Measurements from ENCODE around the gene LYSMD1. TPM values are rescaled to one million over a fixed set of nuclear protein-coding genes. Genes with fewer than 3 reads are reported as not detected.
"Not testable (repeated sequence)": the region's sequence is repeated elsewhere in the genome, so short reads cannot be mapped to it uniquely, and the experiment has no call there.

The LYSMD1 gene
- total RNA-seq, 4 donors from 2014 or later = 11.4 to 14.6 (median 13.7) TPM

DNA sequence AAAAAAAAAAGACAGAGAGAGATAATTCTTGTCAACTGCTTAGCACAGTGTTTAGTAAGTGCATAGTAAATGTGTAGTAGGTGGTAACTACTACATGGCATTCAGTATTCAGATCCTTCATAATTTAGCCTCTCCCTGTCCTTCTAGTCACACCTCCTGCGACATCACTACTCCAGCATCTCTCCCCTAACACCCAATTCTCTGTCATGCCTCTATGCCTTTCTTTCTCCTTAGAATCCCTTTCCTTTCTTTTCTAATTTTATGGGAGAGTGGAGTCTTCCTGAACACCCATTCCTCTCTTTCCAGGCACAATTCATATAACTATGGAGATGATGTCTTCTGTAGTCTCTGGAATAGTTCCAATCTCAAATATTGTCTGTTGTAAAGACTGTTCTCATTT, 28.2 kb upstream of the LYSMD1 start:
- TF ChIP-seq POLR2A (IDR thresholded peaks at IDR 0.05) (no peak), CTCF (IDR thresholded peaks at IDR 0.05 in 4 of 5, conservative IDR thresholded peaks at IDR 0.05 in 1 of 5) (no peak)
- Histone ChIP-seq H3K4me3 (no peak overlapping the region), H3K36me3 (no peaks in the 10 kb centered on the region), H3K27ac (no peak overlapping the region), H3K27me3 (no peaks in the 10 kb centered on the region), H3K9me3 (no peaks in the 10 kb centered on the region), H3K4me1 (peaks cover 4 to 23% of the 10 kb centered on the region in 2 donors)
- no peak for ATAC-seq
- in situ Hi-C loops (cut with MboI; ENCODE audit: low sequenced_read_pairs in 4 of 4) = loop anchor here in 2 of 4 donors (10.0 kb wide), 2 partner anchors 61 to 151 kb away; partner anchors contain the start of genes PSMD4 (in 1 of the 2) and RFX5 (in 1 of the 2)
- no peak for DNase-seq
- intact Hi-C loops (cut with DNase I; ENCODE audit: low total_unique reads) = no loop called here

- no peak for DNase-seq
- Histone ChIP-seq H3K27ac (no peak overlapping the region), H3K36me3 (no peaks in the 10 kb centered on the region), H3K27me3 (no peaks in the 10 kb centered on the region), H3K9me3 (no peaks in the 10 kb centered on the region), H3K4me1 (peaks cover 10 to 28% of the 10 kb centered on the region in 2 donors), H3K4me3 (no peak overlapping the region)
- in situ Hi-C loops (cut with MboI; ENCODE audit: low sequenced_read_pairs in 4 of 4) = loop anchor here in 2 of 4 donors (10.0 kb wide), 2 partner anchors 61 to 151 kb away; partner anchors contain the start of genes PSMD4 (in 1 of the 2) and RFX5 (in 1 of the 2)
- no peak for ATAC-seq
- TF ChIP-seq POLR2A (IDR thresholded peaks at IDR 0.05) (no peak), CTCF (IDR thresholded peaks at IDR 0.05 in 4 of 5, conservative IDR thresholded peaks at IDR 0.05 in 1 of 5) (no peak)
- intact Hi-C loops (cut with DNase I; ENCODE audit: low total_unique reads) = no loop called here
Observed at GRCh38 chr1:151193304-151193703, 27.6 kb upstream of the LYSMD1 start.

DNA sequence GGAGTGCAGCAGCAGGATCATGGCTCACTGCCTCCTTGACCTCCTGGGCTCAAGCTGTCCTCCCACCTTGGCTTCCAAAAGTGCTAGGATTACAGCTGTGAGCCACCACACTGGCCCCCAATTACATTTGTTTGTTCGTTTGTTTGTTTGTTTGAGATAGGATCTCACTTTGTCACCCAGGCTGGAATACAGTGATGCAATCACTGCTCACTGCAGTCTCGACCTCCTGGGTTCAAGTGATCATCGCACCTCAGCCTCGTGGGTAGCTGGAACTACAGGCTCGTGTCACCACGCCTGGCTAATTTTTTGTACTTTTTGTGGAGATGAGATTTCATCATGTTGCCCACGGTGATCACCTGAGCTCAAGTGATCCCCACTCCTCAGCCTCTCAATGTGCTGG, 26.3 kb upstream of the LYSMD1 start:
- Histone ChIP-seq H3K4me3 (no peak overlapping the region), H3K27me3 (no peaks in the 10 kb centered on the region), H3K36me3 (no peaks in the 10 kb centered on the region), H3K4me1 (peaks cover 22 to 40% of the 10 kb centered on the region in 2 donors), H3K27ac (no peak overlapping the region), H3K9me3 (no peaks in the 10 kb centered on the region)
- in situ Hi-C loops (cut with MboI; ENCODE audit: low sequenced_read_pairs in 4 of 4) = loop anchor here in 2 of 4 donors (10.0 kb wide), 2 partner anchors 63 to 153 kb away; partner anchors contain the start of genes PSMD4 (in 1 of the 2) and RFX5 (in 1 of the 2)
- ATAC-seq (no peak), DNase-seq (no peak)
- no peak for TF ChIP-seq CTCF (IDR thresholded peaks at IDR 0.05 in 4 of 5, conservative IDR thresholded peaks at IDR 0.05 in 1 of 5)
- TF ChIP-seq POLR2A (IDR thresholded peaks at IDR 0.05) = no peak
- intact Hi-C loops (cut with DNase I; ENCODE audit: low total_unique reads) = no loop called here

DNA sequence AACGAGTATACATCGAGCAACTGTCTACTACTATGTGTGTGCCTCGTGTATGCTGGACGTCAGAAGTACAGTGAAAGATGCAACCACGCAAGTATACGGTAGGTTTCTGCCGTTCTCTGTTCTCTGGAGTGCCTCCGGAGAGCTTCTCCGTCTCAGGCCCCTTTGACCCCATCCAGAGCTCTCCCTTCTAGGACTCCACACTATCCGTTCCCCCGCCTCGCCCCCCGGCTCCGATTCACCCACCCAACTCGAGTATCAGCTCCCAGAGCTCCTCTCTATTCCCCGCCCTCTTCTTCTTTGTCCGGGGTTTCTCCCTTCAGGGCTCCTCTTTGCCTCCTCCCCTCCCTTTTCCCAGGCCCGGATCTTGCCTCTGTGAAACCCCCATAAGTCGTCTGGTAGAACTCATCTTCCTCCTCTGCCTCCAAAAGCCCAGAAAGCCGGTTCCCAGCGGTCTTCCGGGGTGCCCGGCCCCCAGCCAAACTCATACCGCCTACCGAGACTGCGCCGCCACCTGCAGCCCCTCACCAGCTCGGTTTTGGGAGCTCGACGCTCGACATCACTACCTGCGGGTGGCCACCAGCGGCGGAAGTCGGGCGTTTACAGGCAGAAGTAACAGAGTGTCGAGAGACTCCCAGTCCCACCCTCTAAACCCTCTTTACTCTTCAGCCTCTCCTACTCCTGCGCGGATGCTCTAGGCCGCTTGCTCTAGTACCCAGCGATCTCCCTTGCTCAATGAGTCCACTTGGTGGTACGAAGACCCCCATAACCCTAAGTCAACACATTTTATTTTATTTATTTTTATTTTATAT, 24.1 kb upstream of the LYSMD1 start, which contains the start of gene VPS72:
Gene VPS72, minus strand, starts transcription at position 561 of the 809 bp plus-strand sequence. Its CDS starts 76 bp downstream, at position 485.
- Histone ChIP-seq H3K4me3 (peak within 1 kb of the TSS; percentile 81 to 98 (median 86)), H3K4me1 (peaks cover 30 to 34% of the 10 kb centered on the region in 2 donors), H3K27me3 (no peaks in the 10 kb centered on the region), H3K9me3 (no peaks in the 10 kb centered on the region), H3K27ac (peak within 1 kb of the TSS; percentile 92 to 99 (median 94)), H3K36me3 (peaks cover 0 to 12% of the 10 kb centered on the region in 2 donors)
- peak in 4 of 5 experiments; percentile 27 to 45 (median 40) for TF ChIP-seq CTCF (IDR thresholded peaks at IDR 0.05 in 4 of 5, conservative IDR thresholded peaks at IDR 0.05 in 1 of 5)
- peak; percentile 67 to 74 for TF ChIP-seq POLR2A (IDR thresholded peaks at IDR 0.05)
- intact Hi-C loops (cut with DNase I; ENCODE audit: low total_unique reads) (loop anchor here (1.0 kb wide), 1 partner anchor 24 kb away; the partner anchor contains the start of gene SCNM1), in situ Hi-C loops (cut with MboI; ENCODE audit: low sequenced_read_pairs in 4 of 4) (loop anchor here in 2 of 4 donors (10.0 kb wide), 2 partner anchors 65 to 155 kb away; partner anchors contain the start of genes PSMD4 (in 1 of the 2) and RFX5 (in 1 of the 2))
- peak; percentile 74 to 83 for ATAC-seq
- DNase-seq = peak; percentile 82 to 89

DNA sequence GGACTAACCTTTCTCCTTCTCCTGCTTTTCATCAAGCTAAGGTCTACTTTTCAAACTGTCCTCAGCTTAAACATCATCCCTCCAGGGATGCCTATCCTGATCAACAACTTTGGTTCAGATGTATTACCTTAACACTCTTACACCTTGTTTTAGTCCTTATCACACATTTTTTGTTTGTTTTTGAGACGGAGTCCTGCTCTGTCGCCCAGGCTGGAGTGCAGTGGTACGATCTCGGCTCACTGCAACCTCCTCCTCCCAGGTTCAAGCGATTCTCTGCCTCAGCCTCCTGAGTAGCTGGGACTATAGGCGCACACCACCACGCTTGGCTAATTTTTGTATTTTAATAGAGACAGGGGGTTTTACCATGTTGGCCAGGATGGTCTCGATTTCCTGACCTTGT, 23.0 kb upstream of the LYSMD1 start:
- Histone ChIP-seq H3K4me1 (peaks cover 30 to 34% of the 10 kb centered on the region in 2 donors), H3K4me3 (peak overlapping the region; percentile 81 to 98 (median 86)), H3K27ac (peak overlapping the region; percentile 92 to 99 (median 94)), H3K36me3 (peaks cover 0 to 23% of the 10 kb centered on the region in 2 donors)
- H3K9me3 ChIP-seq; intact Hi-C loops (cut with DNase I; ENCODE audit: low total_unique reads); ATAC-seq; H3K27me3 ChIP-seq; in situ Hi-C loops (cut with MboI; ENCODE audit: low sequenced_read_pairs in 4 of 4); DNase-seq: not testable (repeated sequence)
